Activated CD4-positive, alpha-beta memory T cell treated with anti-CD3 and anti-CD28 coated beads for 36 hours (primary cell): ENCODE measurements around the gene IFT22. TPM values are rescaled to one million over a fixed set of nuclear protein-coding genes. Genes with fewer than 3 reads are reported as not detected.

Source experiments
- CTCF ChIA-PET: fragments of 350-600 bp; sonication (Branson Sonifier 250); formaldehyde crosslinking; loops from one replicate; lab custom pipeline; 2021; ENCODE audit warnings: antibody characterized with exemption, inconsistent platforms; lab: Charles Lee
- POLR2A ChIA-PET: fragments of 350-600 bp; sonication (Branson Sonifier 250); formaldehyde crosslinking; loops from one replicate; lab custom pipeline; 2021; ENCODE audit warnings: antibody characterized with exemption; lab: Charles Lee
- DNase-seq: peaks from one replicate; pipeline ENCODE4 v3.0.0-alpha.2; 2020
- H3K27ac Mint-ChIP-seq: one replicate; pipeline ENCODE4 v1.8.0; 2021; ENCODE audit warnings: mixed read lengths
- H3K27me3 Mint-ChIP-seq: one replicate; pipeline ENCODE4 v1.8.0; 2021; ENCODE audit warnings: mixed read lengths
- H3K36me3 Mint-ChIP-seq: one replicate; pipeline ENCODE4 v1.8.0; 2021; ENCODE audit warnings: mixed read lengths
- H3K4me1 Mint-ChIP-seq: one replicate; pipeline ENCODE4 v1.8.0; 2021; ENCODE audit warnings: low read depth, mixed read lengths
- H3K4me3 Mint-ChIP-seq: one replicate; pipeline ENCODE4 v1.8.0; 2021; ENCODE audit warnings: mild to moderate bottlenecking, mixed read lengths
- H3K9me3 Mint-ChIP-seq: one replicate; pipeline ENCODE4 v1.8.0; 2021; ENCODE audit warnings: mixed read lengths
- intact Hi-C: fragments of 100-400 bp; cut with micrococcal nuclease; formaldehyde crosslinking; loops from one replicate; pipeline ENCODE4 v1.15.1; 2023
- total RNA-seq, 2 experiments: library from RNA; stranded (reverse); gene quantifications; one replicate each; pipeline ENCODE4 v1.2.3, GENCODE V29; 2021

Gene IFT22
- 1 to 10 TPM; 6.1 to 7.7 TPM for total RNA-seq

DNA sequence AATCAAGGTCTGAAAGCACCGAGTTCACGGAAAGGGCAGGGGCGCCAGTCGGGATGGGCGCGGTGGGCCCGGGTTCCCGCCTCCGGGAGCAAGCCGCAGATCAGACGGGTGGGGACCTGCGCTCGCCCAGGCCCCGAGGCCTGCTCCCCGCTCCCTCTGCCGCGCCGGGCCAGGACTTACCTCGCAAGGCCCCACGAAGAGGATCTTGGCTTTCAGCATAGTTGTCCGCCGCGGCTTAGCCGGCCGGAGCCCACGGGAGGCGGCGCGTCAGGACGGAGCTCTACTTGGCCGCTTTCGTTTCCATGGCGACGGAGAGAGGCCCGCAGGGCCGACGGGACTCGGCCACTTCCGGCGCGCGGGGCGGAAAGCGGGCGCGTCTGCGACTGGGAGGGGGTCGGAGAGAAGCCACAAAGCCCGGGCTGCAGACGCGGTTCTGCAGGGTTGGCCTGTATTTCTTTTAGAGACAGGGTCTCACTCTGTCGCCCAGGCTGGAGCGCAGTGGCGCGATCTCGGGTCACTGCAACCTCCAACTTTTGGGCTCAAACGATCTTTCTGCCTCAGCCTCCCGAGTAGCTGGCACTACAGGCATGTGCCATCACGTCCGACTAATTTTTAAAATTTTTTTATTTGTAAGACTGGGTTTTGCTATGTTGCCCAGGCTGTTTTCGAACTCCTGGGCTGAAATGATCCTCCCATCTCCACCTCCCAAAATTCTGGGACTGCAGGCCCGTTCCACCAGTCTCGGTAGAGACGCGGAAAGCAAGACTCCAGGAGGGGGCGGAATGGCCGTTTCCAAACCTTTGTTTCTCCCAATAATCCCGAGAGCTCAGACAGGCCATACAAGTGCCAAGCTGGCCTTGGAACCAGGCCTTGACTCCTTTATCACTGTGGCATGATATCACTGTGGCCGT lies at the start of gene IFT22:
TSS of gene IFT22 (minus strand) at position 322 of the 911 bp plus-strand sequence. CDS start at position 219, 103 bp downstream.
- Mint-ChIP-seq H3K9me3 (no peaks in the 10 kb centered on the region), H3K27me3 (no peaks in the 10 kb centered on the region), H3K4me3 (peak within 1 kb of the TSS; percentile 88), H3K27ac (peak within 1 kb of the TSS; percentile 76), H3K36me3 (no peaks in the 10 kb centered on the region), H3K4me1 (peaks cover 4% of the 10 kb centered on the region)
- CTCF ChIA-PET, result interaction anchor here (0.6 to 1.5 kb wide), 8 partner anchors 9 to 188 kb away, joined by 3 to 6 read pairs (median 4); no protein-coding TSS in a partner anchor
- POLR2A ChIA-PET, result interaction anchor here (0.7 to 0.9 kb wide), 3 partner anchors 9 to 77 kb away, joined by 3 to 4 read pairs (median 3); partner anchors contain the start of gene FIS1
- peak; percentile 91 for DNase-seq
- intact Hi-C loops, result no loop called here

GRCh38 chr7:101370836-101371235 lies 49.2 kb upstream of the IFT22 start:
- Mint-ChIP-seq H3K9me3 (no peaks in the 10 kb centered on the region), H3K4me3 (no peak overlapping the region), H3K36me3 (no peaks in the 10 kb centered on the region), H3K27ac (no peak overlapping the region), H3K4me1 (no peaks in the 10 kb centered on the region), H3K27me3 (peaks cover 29% of the 10 kb centered on the region)
- no peak for DNase-seq
- ChIA-PET POLR2A (no interaction called here), CTCF (interaction anchor here (0.8 to 1.3 kb wide), 2 partner anchors 40 to 88 kb away, joined by 3 to 4 read pairs; no protein-coding TSS in a partner anchor)
- intact Hi-C loops, result no loop called here

GRCh38 chr7:101368422-101369165 lies 47.0 kb upstream of the IFT22 start:
- Mint-ChIP-seq H3K4me1 (peaks cover 6% of the 10 kb centered on the region), H3K4me3 (no peak overlapping the region), H3K27ac (no peak overlapping the region), H3K36me3 (no peaks in the 10 kb centered on the region), H3K9me3 (no peaks in the 10 kb centered on the region), H3K27me3 (peaks cover 30% of the 10 kb centered on the region)
- ChIA-PET CTCF (interaction anchor here (0.9 kb wide), 1 partner anchor 43 kb away, joined by 4 read pairs; no protein-coding TSS in a partner anchor), POLR2A (no interaction called here)
- DNase-seq, result no peak
- intact Hi-C loops, result no loop called here

GRCh38 chr7:101367676-101368075 lies 46.1 kb upstream of the IFT22 start:
- H3K27me3 Mint-ChIP-seq, result peaks cover 26% of the 10 kb centered on the region
- no peaks in the 10 kb centered on the region for H3K9me3 Mint-ChIP-seq
- H3K36me3 Mint-ChIP-seq, result no peaks in the 10 kb centered on the region
- ChIA-PET POLR2A (no interaction called here), CTCF (interaction anchor here (0.9 kb wide), 1 partner anchor 44 kb away, joined by 4 read pairs; no protein-coding TSS in a partner anchor)
- intact Hi-C loops, result no loop called here
- no peak overlapping the region for H3K27ac Mint-ChIP-seq
- DNase-seq, result no peak
- H3K4me1 Mint-ChIP-seq, result peaks cover 6% of the 10 kb centered on the region
- no peak overlapping the region for H3K4me3 Mint-ChIP-seq

GRCh38 chr7:101365956-101366355 lies 44.3 kb upstream of the IFT22 start:
- intact Hi-C loops, result loop anchor here (2.0 kb wide), 1 partner anchor 45 kb away; no protein-coding TSS in a partner anchor
- no peak overlapping the region for H3K27ac Mint-ChIP-seq
- DNase-seq, result no peak
- H3K4me1 Mint-ChIP-seq, result peaks cover 8% of the 10 kb centered on the region
- no peak overlapping the region for H3K4me3 Mint-ChIP-seq
- ChIA-PET CTCF (no interaction called here), POLR2A (no interaction called here)
- H3K9me3 Mint-ChIP-seq, result no peaks in the 10 kb centered on the region
- no peaks in the 10 kb centered on the region for H3K36me3 Mint-ChIP-seq
- H3K27me3 Mint-ChIP-seq, result peaks cover 28% of the 10 kb centered on the region

DNA sequence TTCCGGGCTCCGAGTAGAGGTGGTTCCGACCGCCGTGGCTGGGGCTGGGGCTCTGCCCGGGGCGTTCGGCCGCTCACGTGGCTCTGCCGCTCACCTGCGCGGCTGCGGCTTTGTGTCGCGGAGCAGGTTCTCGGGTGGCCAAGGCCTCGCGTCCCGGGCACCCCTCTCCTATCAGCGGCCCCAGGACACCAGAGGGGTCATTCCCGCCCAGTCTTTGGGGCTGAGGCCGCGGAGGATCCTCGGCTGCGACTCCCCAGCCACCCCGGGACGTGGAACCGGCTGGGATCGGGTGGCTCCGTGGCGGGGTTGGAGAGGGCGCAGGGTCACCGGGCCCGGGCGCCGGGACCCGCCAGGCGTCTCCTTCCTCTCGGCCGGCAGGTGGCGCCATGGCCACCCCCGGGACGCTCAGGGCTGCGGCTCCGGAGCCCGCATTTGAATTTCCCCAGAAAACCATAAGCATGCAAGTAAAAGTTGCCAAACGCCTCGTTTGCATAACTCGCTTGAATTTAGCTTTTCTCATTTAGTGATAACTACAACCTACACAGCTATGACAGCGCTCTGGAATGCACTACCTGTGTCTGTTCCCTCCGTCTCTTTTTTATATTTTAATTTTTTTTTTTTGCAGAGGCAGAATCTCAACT lies 42.2 kb upstream of the IFT22 start:
- Mint-ChIP-seq H3K27me3 (peaks cover 25% of the 10 kb centered on the region), H3K9me3 (no peaks in the 10 kb centered on the region), H3K36me3 (no peaks in the 10 kb centered on the region), H3K4me1 (peaks cover 8% of the 10 kb centered on the region), H3K4me3 (no peak overlapping the region), H3K27ac (no peak overlapping the region)
- CTCF ChIA-PET, result interaction anchor here (0.6 to 5.0 kb wide), 18 partner anchors 8 to 373 kb away, joined by 3 to 53 read pairs (median 3); partner anchors contain the start of gene IFT22
- peak; percentile 82 for DNase-seq
- intact Hi-C loops, result loop anchor here (1.0 to 2.0 kb wide), 2 partner anchors 47 to 143 kb away; no protein-coding TSS in a partner anchor
- POLR2A ChIA-PET, result no interaction called here

DNA sequence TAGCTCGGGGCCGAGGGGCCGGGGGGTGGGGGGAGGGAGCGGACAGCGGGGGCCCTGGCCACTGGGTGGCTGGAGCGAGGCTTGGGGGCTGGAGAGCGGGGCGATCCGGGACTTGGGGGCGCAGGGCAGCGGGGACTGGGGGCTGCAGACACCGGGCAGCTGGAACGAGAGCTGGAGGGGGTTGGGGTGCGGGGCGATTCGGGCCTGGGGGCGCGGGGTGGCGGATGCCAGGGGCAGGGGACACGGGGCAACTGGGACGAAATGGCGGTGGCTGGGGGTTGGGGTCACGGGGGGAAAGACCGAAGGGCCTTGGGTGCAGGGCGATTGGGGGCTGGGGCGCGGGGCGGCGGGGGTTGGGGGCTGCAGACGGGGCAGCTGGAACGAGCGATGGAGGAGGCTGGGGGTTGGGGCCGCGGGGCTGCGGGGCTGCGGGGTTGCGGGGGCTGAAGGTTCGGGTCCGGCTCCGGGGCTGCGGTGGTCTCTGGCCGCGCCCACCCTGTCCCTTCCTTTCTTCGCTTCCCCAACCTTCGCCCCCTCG lies 41.7 kb upstream of the IFT22 start:
- Mint-ChIP-seq H3K4me3 (no peak overlapping the region), H3K4me1 (peaks cover 8% of the 10 kb centered on the region), H3K36me3 (no peaks in the 10 kb centered on the region), H3K9me3 (no peaks in the 10 kb centered on the region), H3K27me3 (peaks cover 23% of the 10 kb centered on the region), H3K27ac (no peak overlapping the region)
- no peak for DNase-seq
- intact Hi-C loops, result no loop called here
- POLR2A ChIA-PET, result no interaction called here
- CTCF ChIA-PET, result interaction anchor here (0.8 to 5.0 kb wide), 5 partner anchors 9 to 49 kb away, joined by 3 to 53 read pairs (median 5); no protein-coding TSS in a partner anchor

GRCh38 chr7:101362334-101363195 lies 41.0 kb upstream of the IFT22 start, which contains the start of gene COL26A1:
TSS of gene COL26A1 (plus strand) at chr7:101362875. CDS start at chr7:101363033, 158 bp downstream.
- peaks cover 23% of the 10 kb centered on the region for H3K27me3 Mint-ChIP-seq
- POLR2A ChIA-PET, result no interaction called here
- no peak within 1 kb of the TSS for H3K4me3 Mint-ChIP-seq
- intact Hi-C loops, result no loop called here
- H3K36me3 Mint-ChIP-seq, result no peaks in the 10 kb centered on the region
- H3K9me3 Mint-ChIP-seq, result no peaks in the 10 kb centered on the region
- H3K27ac Mint-ChIP-seq, result no peak within 1 kb of the TSS
- H3K4me1 Mint-ChIP-seq, result peaks cover 8% of the 10 kb centered on the region
- CTCF ChIA-PET, result interaction anchor here (0.8 to 5.0 kb wide), 6 partner anchors 9 to 49 kb away, joined by 3 to 53 read pairs (median 5); no protein-coding TSS in a partner anchor
- DNase-seq, result peak; percentile 20

- ChIA-PET POLR2A (no interaction called here), CTCF (no interaction called here)
- DNase-seq, result no peak
- H3K36me3 Mint-ChIP-seq, result no peaks in the 10 kb centered on the region
- H3K27ac Mint-ChIP-seq, result no peak overlapping the region
- peaks cover 7% of the 10 kb centered on the region for H3K4me1 Mint-ChIP-seq
- peaks cover 17% of the 10 kb centered on the region for H3K27me3 Mint-ChIP-seq
- intact Hi-C loops, result no loop called here
- no peak overlapping the region for H3K4me3 Mint-ChIP-seq
- H3K9me3 Mint-ChIP-seq, result no peaks in the 10 kb centered on the region
Measured at GRCh38 chr7:101357433-101357832, 35.8 kb upstream of the IFT22 start.

DNA sequence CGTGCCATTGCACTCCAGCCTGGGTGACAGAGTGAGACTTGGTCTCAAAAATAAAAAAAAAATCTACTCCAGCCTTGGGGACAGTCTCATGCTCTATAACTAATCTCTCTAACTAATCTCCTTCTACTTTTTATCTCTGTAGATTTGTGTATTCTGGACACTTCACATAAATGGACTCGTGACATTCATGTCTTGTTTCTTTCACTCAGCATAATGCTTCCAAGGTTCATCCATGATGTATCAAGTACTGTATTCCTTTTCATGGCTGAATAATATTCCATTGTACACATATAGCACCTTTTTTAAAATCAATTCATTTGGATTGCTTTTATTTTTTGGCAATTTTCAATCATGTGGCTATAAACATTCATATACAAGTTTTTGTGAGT lies 31.3 kb upstream of the IFT22 start:
- intact Hi-C loops, result no loop called here
- ChIA-PET POLR2A (no interaction called here), CTCF (interaction anchor here (1.3 kb wide), 2 partner anchors 10 to 11 kb away, joined by 3 to 5 read pairs; partner anchors contain the start of gene COL26A1)
- peaks cover 9% of the 10 kb centered on the region for H3K4me1 Mint-ChIP-seq
- no peak overlapping the region for H3K27ac Mint-ChIP-seq
- no peaks in the 10 kb centered on the region for H3K9me3 Mint-ChIP-seq
- H3K27me3 Mint-ChIP-seq, result peaks cover 12% of the 10 kb centered on the region
- H3K36me3 Mint-ChIP-seq, result no peaks in the 10 kb centered on the region
- no peak overlapping the region for H3K4me3 Mint-ChIP-seq
- no peak for DNase-seq
